Activated gamma-delta T cell treated with Interleukin-2 at 50 U/mL for 16 hours (primary cell): ENCODE results near the gene MTFR1L.

ENCODE experiments used
- DNase-seq: peaks from one replicate; pipeline ENCODE4 v3.0.0-alpha.2; 2020

MTFR1L gene

GRCh38 chr1:25808481-25809244 is 11.1 kb upstream of the MTFR1L start:
- no peak for DNase-seq

- DNase-seq, result no peak
Observed at GRCh38 chr1:25809283-25809926, 10.3 kb upstream of the MTFR1L start.

GRCh38 chr1:25809929-25810328 is 9.8 kb upstream of the MTFR1L start:
- DNase-seq, result no peak

- peak; percentile 82 for DNase-seq
Observed at GRCh38 chr1:25810341-25811299, 9.1 kb upstream of the MTFR1L start.

GRCh38 chr1:25811384-25812082 is 8.2 kb upstream of the MTFR1L start:
- no peak for DNase-seq

GRCh38 chr1:25813071-25813733 is 6.6 kb upstream of the MTFR1L start:
- DNase-seq, result no peak

- no peak for DNase-seq
Observed at GRCh38 chr1:25813734-25814471, 5.9 kb upstream of the MTFR1L start.

GRCh38 chr1:25814549-25815087 is 5.1 kb upstream of the MTFR1L start:
- no peak for DNase-seq

GRCh38 chr1:25815208-25816111 is 4.3 kb upstream of the MTFR1L start:
- no peak for DNase-seq

- DNase-seq, result no peak
Observed at GRCh38 chr1:25816112-25816718, 3.5 kb upstream of the MTFR1L start.

- no peak for DNase-seq
Observed at GRCh38 chr1:25817840-25818501, 1.8 kb upstream of the MTFR1L start.

GRCh38 chr1:25818569-25818968 is 1.2 kb upstream of the MTFR1L start:
- DNase-seq, result no peak

- peak; percentile 65 for DNase-seq
Observed at GRCh38 chr1:25820247-25821111, 725 bp downstream of the MTFR1L start.

GRCh38 chr1:25821112-25821476 is 1.3 kb downstream of the MTFR1L start:
- DNase-seq, result no peak

- no peak for DNase-seq
Observed at GRCh38 chr1:25821630-25822091, 1.9 kb downstream of the MTFR1L start.

- no peak for DNase-seq
Observed at GRCh38 chr1:25825605-25826004, 5.9 kb downstream of the MTFR1L start.

- DNase-seq, result no peak
Observed at GRCh38 chr1:25826571-25826970, 6.8 kb downstream of the MTFR1L start.

GRCh38 chr1:25828491-25828890 is 8.7 kb downstream of the MTFR1L start:
- no peak for DNase-seq
